Peyer's patch (tissue), 4 donors: ENCODE results near the gene C1orf198.

Source experiments
- POLR2A ChIP-seq, 2 donors: fragments of 450-650 bp; IDR thresholded peaks; one replicate each; pipeline ENCODE4 v1.5.1; 2017; ENCODE audit warnings: antibody characterized with exemption in 2 of 2, mild to moderate bottlenecking in 2 of 2, moderate library complexity in 2 of 2
- TF ChIP-seq, protein P1 (sequence below), 6 experiments: fragments of 450-650 bp in 4 of 6; fragments of 200-600 bp in 2 of 6; sonication (generic) in 1 of 6; IDR thresholded peaks; one replicate each; pipeline ENCODE4 v1.5.1; 2017 to 2019; ENCODE audit warnings: antibody characterized with exemption in 6 of 6, mild to moderate bottlenecking in 3 of 6, moderate library complexity in 1 of 6

DNA sequence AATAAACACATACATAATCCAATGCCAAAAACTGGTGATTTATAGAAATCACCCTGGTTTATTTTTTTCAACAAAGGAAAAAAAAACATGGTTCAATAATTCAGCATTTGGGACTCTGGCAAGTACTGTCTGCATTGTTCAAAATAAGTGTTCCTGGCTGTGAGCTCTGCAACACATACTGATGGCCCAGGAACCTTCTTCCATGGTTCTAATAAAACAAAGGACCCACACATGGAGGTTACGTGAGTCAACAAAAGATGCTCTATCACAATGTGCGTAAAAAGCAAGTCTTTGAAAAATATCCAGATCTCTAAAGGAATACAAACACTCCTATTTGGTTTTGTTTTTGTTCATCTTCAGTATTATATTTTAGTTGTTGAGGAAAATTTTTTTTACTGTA lies 37.9 kb upstream of the C1orf198 start:
- TF ChIP-seq, protein P1, sequence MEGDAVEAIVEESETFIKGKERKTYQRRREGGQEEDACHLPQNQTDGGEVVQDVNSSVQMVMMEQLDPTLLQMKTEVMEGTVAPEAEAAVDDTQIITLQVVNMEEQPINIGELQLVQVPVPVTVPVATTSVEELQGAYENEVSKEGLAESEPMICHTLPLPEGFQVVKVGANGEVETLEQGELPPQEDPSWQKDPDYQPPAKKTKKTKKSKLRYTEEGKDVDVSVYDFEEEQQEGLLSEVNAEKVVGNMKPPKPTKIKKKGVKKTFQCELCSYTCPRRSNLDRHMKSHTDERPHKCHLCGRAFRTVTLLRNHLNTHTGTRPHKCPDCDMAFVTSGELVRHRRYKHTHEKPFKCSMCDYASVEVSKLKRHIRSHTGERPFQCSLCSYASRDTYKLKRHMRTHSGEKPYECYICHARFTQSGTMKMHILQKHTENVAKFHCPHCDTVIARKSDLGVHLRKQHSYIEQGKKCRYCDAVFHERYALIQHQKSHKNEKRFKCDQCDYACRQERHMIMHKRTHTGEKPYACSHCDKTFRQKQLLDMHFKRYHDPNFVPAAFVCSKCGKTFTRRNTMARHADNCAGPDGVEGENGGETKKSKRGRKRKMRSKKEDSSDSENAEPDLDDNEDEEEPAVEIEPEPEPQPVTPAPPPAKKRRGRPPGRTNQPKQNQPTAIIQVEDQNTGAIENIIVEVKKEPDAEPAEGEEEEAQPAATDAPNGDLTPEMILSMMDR (IDR thresholded peaks at IDR 0.05) = no peak
- no peak for TF ChIP-seq POLR2A (IDR thresholded peaks at IDR 0.05)
